Right cardiac atrium (tissue), 5 donors: ENCODE results near the gene SPC25. TPM values are rescaled to one million over a fixed set of nuclear protein-coding genes. Genes with fewer than 3 reads are reported as not detected.
A peak's percentile ranks its signal among the peaks of the same experiment; 100 is the strongest.

Experiments
- ATAC-seq, 2 donors: fragments of 200-7000 bp; cut with Tn5 transposase; one replicate each; pipeline versions ENCODE4 v1.8.0 to v1.9.1; 2020; ENCODE audit warnings: moderate library complexity in 2 of 2, mild to moderate bottlenecking in 1 of 2
- DNase-seq, 3 donors: peaks; one replicate each; pipeline ENCODE4 v3.0.0-alpha.2; 2020
- H3K27ac ChIP-seq: one replicate; pipeline ENCODE4 v1.5.1; 2013; ENCODE audit warnings: mild to moderate bottlenecking, low read length, control low read depth, moderate library complexity
- H3K27me3 ChIP-seq: one replicate; pipeline ENCODE4 v1.6.1; 2013; ENCODE audit not compliant: control insufficient read depth, insufficient read depth
- H3K4me1 ChIP-seq: one replicate; pipeline ENCODE4 v1.6.1; 2013; ENCODE audit warnings: low read length; ENCODE audit not compliant: control insufficient read depth, insufficient read depth
- H3K4me3 ChIP-seq: one replicate; pipeline ENCODE4 v1.5.1; 2013; ENCODE audit warnings: low read length, control low read depth
- H3K9me3 ChIP-seq: one replicate; pipeline ENCODE4 v1.6.1; 2013; ENCODE audit warnings: low read length; ENCODE audit not compliant: control insufficient read depth
- WGBS: extraction: QIAGEN DNeasy Blood & Tissue Kit; methylation state at CpG from one replicate; pipeline ENCODE4 v1.1.7; 2013; 5-methylcytosine and 5-hydroxymethylcytosine counted together
- intact Hi-C, 4 donors: fragments of 100-400 bp; cut with DNase I; formaldehyde crosslinking; loops; one replicate each; pipeline versions ENCODE4 v1.11.0 to v1.14.0; 2022 to 2023
- polyA plus RNA-seq: library from polyadenylated mRNA; stranded (reverse); fragments of 200-250 nt; gene quantifications from one replicate; pipeline ENCODE4 v1.2.3, GENCODE V29; 2013
- total RNA-seq, 4 donors: library from RNA; stranded (reverse); fragmentation: NEBNext Ultra II Directional; extraction: Animal tissue kit (Norgen Biotek cat#: 25700); gene quantifications; one replicate each; pipeline ENCODE4 v1.2.1, GENCODE V29; 2021
- donor health status: healthy with polysubstance abuse.
- donor health status: DM: no; HTN: yes; CAD: no.
- donor health status: DM: no; HTN: no; CAD: no.
- donor health status: DM: no; HTN: yes; CAD: no; lungs with severe emphysema.
- donor health status: DM: yes; HTN: yes; CAD: no.

Gene SPC25
- total and polyA plus RNA-seq, 5 donors, result 0.31 to 0.53 (median 0.46) TPM; not detected in 2

DNA sequence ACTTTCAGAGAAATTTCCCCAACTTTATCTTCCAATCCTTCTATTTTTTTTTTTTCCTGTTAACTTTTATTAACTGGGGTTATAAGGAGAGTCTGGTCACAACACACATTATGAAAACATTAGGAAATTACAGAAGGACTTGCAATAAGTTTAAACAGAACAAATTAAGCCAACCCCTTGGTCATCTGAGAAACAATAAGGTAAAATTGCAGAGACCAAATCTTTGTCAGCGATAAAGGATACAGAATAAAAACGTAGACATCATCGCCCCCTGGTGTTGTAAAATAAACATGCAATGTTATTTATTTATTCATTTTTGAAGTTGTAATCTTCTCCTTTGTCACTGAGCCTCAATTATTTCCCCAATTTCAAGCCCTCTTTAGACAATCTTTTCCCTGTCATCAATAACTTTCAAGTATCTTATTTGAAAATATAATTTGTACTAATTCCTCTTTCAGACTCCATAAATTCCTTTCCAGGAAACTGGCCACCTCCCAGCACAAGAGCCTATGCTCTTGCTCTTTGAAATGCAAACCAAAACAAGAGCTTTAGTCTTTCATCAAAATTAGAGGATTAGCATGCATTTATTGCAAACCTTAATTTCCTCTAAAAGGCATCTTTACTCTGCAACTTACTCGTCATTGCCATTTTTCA is 30.4 kb upstream of the SPC25 start:
- Histone ChIP-seq H3K4me1 (no peaks in the 10 kb centered on the region), H3K27me3 (peaks cover 2% of the 10 kb centered on the region), H3K27ac (no peak overlapping the region), H3K9me3 (peaks cover under 1% of the 10 kb centered on the region), H3K4me3 (no peak overlapping the region)
- intact Hi-C loops, result loop anchor here in 3 of 4 donors (5.0 kb wide), 3 partner anchors 148 to 573 kb away; no protein-coding TSS in a partner anchor
- DNase-seq, result no peak
- ATAC-seq, result no peak
- WGBS, result 22% methylated on average over 4 of the region's 4 CpGs

- 95% methylated on average over 4 of the region's 4 CpGs for WGBS
- no peak overlapping the region for H3K4me3 ChIP-seq
- no peaks in the 10 kb centered on the region for H3K27me3 ChIP-seq
- DNase-seq (no peak), ATAC-seq (no peak)
- H3K27ac ChIP-seq, result no peak overlapping the region
- intact Hi-C loops, result loop anchor here in 2 of 4 donors (10.0 kb wide), 2 partner anchors 142 to 152 kb away; no protein-coding TSS in a partner anchor
- no peaks in the 10 kb centered on the region for H3K4me1 ChIP-seq
- peaks cover 3% of the 10 kb centered on the region for H3K9me3 ChIP-seq
Measured at GRCh38 chr2:168916331-168916675, 26.1 kb upstream of the SPC25 start.

DNA sequence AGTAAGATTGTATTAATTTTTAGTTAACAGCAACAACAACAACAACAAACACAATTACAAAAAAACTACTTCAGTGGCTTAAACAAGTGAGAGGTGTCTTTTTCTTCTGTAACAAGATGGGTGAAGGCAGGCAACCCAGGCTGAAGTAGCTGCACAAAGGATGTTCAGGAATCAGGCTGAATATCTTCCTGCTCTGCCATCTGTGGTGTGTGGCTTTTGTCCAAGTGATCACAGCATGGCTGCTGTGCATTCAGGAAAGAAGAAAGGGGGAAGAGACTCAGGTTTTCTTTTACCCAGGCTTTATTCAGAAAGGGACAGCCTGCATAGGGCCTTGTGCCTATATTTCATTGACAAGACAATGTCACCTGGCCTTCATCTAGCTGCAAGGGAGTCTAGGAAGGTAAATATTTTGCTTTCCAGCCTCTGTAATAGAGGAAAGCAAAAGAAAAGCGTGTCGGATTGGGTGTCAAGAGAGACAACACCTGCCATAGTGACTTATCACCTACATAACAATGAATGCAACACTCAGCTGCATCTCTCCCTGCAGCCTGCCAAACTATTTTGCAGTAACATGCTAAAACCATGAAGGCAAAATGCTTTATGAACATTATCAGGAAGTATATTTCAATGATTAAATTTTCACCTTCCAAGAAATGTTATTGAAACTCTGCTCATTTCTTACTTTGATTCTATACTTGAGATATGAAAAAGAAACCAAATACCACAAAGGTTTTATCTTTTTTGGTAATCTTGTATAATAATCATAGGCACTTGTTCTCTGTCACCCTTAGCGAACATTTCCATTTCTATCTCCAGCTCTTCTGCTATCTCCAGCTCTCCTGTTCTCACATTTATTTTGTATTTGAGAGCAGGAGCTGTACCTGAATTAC is 25.5 kb upstream of the SPC25 start:
- Histone ChIP-seq H3K27ac (no peak overlapping the region), H3K4me1 (no peaks in the 10 kb centered on the region), H3K27me3 (no peaks in the 10 kb centered on the region), H3K9me3 (peaks cover 3% of the 10 kb centered on the region), H3K4me3 (no peak overlapping the region)
- DNase-seq (no peak), ATAC-seq (no peak)
- intact Hi-C loops, result loop anchor here in 2 of 4 donors (10.0 kb wide), 2 partner anchors 141 to 151 kb away; no protein-coding TSS in a partner anchor
- WGBS, result 95% methylated on average over 3 of the region's 3 CpGs

GRCh38 chr2:168913495-168913894 is 23.3 kb upstream of the SPC25 start:
- intact Hi-C loops, result loop anchor here in 2 of 4 donors (10.0 kb wide), 2 partner anchors 139 to 149 kb away; no protein-coding TSS in a partner anchor
- H3K27me3 ChIP-seq, result no peaks in the 10 kb centered on the region
- peaks cover 3% of the 10 kb centered on the region for H3K9me3 ChIP-seq
- no peak for ATAC-seq
- H3K27ac ChIP-seq, result no peak overlapping the region
- WGBS, result 87% methylated on average over 4 of the region's 4 CpGs
- no peak for DNase-seq
- no peaks in the 10 kb centered on the region for H3K4me1 ChIP-seq
- H3K4me3 ChIP-seq, result no peak overlapping the region

GRCh38 chr2:168912901-168913369 is 22.7 kb upstream of the SPC25 start:
- intact Hi-C loops, result loop anchor here in 2 of 4 donors (10.0 kb wide), 2 partner anchors 138 to 148 kb away; no protein-coding TSS in a partner anchor
- peaks cover 3% of the 10 kb centered on the region for H3K9me3 ChIP-seq
- DNase-seq (peak; percentile 28 to 72 (median 61)), ATAC-seq (peak; percentile 60 to 78)
- H3K27me3 ChIP-seq, result no peaks in the 10 kb centered on the region
- 20% methylated on average over 21 of the region's 21 CpGs for WGBS
- H3K27ac ChIP-seq, result no peak overlapping the region
- H3K4me1 ChIP-seq, result no peaks in the 10 kb centered on the region
- peak overlapping the region; percentile 48 for H3K4me3 ChIP-seq

- intact Hi-C loops, result loop anchor here in 2 of 4 donors (10.0 kb wide), 2 partner anchors 138 to 148 kb away; no protein-coding TSS in a partner anchor
- Histone ChIP-seq H3K27me3 (no peaks in the 10 kb centered on the region), H3K27ac (no peak overlapping the region), H3K4me1 (no peaks in the 10 kb centered on the region), H3K4me3 (peak overlapping the region; percentile 48), H3K9me3 (peaks cover 3% of the 10 kb centered on the region)
- no peak for DNase-seq
- no peak for ATAC-seq
- WGBS, result 54% methylated on average over 6 of the region's 6 CpGs
Measured at GRCh38 chr2:168912466-168912865, 22.2 kb upstream of the SPC25 start.

- intact Hi-C loops, result loop anchor here in 2 of 4 donors (10.0 kb wide), 2 partner anchors 136 to 146 kb away; no protein-coding TSS in a partner anchor
- 66% methylated on average over 5 of the region's 5 CpGs for WGBS
Measured at GRCh38 chr2:168910330-168910729, 20.1 kb upstream of the SPC25 start.

DNA sequence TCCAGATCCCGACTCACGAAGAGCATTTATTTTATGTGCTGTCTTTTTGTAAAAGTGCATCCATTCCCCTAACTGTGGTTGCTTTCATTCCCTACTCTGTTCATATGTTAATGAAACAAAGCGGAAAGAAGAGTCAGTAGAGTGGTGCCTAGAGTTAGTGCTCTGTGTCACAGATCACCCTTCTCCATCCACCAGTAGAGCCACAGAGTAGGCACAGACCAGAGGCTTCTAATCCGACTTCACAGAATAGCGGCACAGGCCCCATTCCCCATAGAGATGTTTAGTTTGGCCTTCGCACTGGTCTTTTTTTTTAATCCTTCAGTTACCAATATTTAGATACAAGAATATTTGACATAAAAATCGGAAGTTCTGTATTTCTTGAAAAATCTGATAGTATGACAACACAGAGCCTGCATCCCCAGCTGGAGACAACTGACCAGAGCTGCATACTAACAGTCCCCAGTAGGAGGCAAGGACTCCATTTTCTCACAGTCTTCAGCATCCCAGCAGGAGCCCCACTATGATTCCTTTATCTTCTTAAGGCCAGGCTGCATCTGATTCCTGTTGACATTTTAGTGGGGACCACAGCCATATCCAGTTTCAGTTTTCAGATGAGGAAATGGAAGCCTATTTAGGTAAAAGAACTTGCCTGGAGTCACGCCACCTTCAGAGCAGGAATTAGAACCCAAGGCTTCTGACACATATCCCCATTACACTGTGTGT is 17.9 kb upstream of the SPC25 start:
- intact Hi-C loops, result no loop called here
- 84% methylated on average over 8 of the region's 8 CpGs for WGBS
- Histone ChIP-seq H3K27ac (no peak overlapping the region), H3K4me1 (no peaks in the 10 kb centered on the region), H3K27me3 (no peaks in the 10 kb centered on the region), H3K9me3 (no peaks in the 10 kb centered on the region), H3K4me3 (no peak overlapping the region)
- no peak for ATAC-seq
- no peak for DNase-seq

More at GRCh38 chr2:168910330-168910729, 20.1 kb upstream of the SPC25 start:
- no peaks in the 10 kb centered on the region for H3K9me3 ChIP-seq
- no peak for ATAC-seq
- no peaks in the 10 kb centered on the region for H3K27me3 ChIP-seq
- H3K4me1 ChIP-seq, result no peaks in the 10 kb centered on the region
- no peak overlapping the region for H3K27ac ChIP-seq
- DNase-seq, result no peak
- H3K4me3 ChIP-seq, result no peak overlapping the region

DNA sequence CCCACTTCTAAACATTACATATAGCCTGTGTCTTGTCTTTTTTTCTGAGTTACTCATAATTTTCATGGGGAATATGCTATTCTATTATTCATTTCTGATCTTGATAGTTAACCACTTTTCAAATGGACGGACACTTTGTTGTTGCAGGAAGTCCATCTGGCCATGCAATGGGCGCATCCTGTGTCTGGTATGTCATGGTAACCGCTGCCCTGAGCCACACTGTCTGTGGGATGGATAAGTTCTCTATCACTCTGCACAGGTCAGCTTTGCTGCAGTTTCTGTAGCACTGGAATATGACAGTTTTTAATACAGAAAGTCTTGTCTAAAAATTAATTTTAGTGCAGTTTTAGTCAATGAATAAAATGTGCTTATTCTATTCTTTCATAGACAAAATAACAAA is 14.1 kb upstream of the SPC25 start:
- DNase-seq, result no peak
- WGBS, result 90% methylated on average over 3 of the region's 3 CpGs
- H3K27ac ChIP-seq, result no peak overlapping the region
- no peaks in the 10 kb centered on the region for H3K9me3 ChIP-seq
- H3K4me3 ChIP-seq, result no peak overlapping the region
- ATAC-seq, result no peak
- no peaks in the 10 kb centered on the region for H3K4me1 ChIP-seq
- intact Hi-C loops, result no loop called here
- no peaks in the 10 kb centered on the region for H3K27me3 ChIP-seq

DNA sequence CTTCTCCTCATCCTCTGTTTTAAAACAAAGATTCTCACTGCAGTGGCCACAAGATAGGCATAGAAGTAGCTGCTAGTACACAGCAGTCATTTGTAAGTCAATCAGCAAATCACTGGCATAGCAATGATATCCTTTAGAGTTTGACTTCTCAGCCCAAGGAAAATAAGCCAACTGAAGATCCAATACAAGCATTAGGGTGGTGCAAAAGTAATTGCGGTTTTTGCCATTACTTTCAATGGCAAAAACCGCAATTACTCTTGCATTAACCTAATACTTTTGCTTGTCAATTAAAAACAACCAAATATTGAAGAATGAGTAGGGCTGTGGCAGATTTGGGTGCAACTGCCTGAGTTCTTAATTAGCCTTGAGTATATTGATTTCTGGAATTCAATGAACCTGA is 13.7 kb upstream of the SPC25 start:
- 92% methylated on average over 2 of the region's 2 CpGs for WGBS
- DNase-seq, result no peak

More for the DNA sequence above, 13.7 kb upstream of the SPC25 start:
- H3K27ac ChIP-seq, result no peak overlapping the region
- H3K4me1 ChIP-seq, result no peaks in the 10 kb centered on the region
- ATAC-seq, result no peak
- H3K4me3 ChIP-seq, result no peak overlapping the region
- no peaks in the 10 kb centered on the region for H3K9me3 ChIP-seq
- H3K27me3 ChIP-seq, result no peaks in the 10 kb centered on the region
- intact Hi-C loops, result no loop called here
